NB4 (cell line): Measurements from ENCODE around the gene GAA.

Experiments used
- DNase-seq: peaks from one replicate; pipeline ENCODE4 v3.0.0; 2010; ENCODE audit warnings: low read depth
- H3K4me3 ChIP-seq: one replicate; pipeline ENCODE4 v1.5.1; 2011; ENCODE audit warnings: mild to moderate bottlenecking, low read depth, low read length, moderate library complexity
- CTCF ChIP-seq: IDR thresholded peaks from one replicate; pipeline ENCODE4 v1.5.1; 2012; ENCODE audit warnings: low read depth, low read length
- MAX ChIP-seq: IDR thresholded peaks from 2 replicates; pipeline ENCODE4 v1.6.1; 2011; ENCODE audit warnings: low read depth, low read length
- MYC ChIP-seq: IDR thresholded peaks from 2 replicates; pipeline ENCODE4 v1.6.1; 2011; ENCODE audit warnings: low read depth, low read length
- POLR2A ChIP-seq: IDR thresholded peaks from 2 replicates; pipeline ENCODE4 v1.6.1; 2011; ENCODE audit warnings: mild to moderate bottlenecking; ENCODE audit not compliant: insufficient read length; ENCODE audit errors: extremely low read depth

GAA gene

GRCh38 chr17:80068301-80069222, 32.8 kb upstream of the GAA start:
- no peak for TF ChIP-seq POLR2A
- H3K4me3 ChIP-seq, result no peak overlapping the region
- no peak for DNase-seq

- H3K4me3 ChIP-seq, result no peak overlapping the region
- DNase-seq, result no peak
- TF ChIP-seq POLR2A (no peak), CTCF (no peak), MYC (no peak), MAX (no peak)
Measured at GRCh38 chr17:80070375-80071115, 30.8 kb upstream of the GAA start.

GRCh38 chr17:80071116-80071841, 30.1 kb upstream of the GAA start:
- H3K4me3 ChIP-seq, result no peak overlapping the region
- TF ChIP-seq MYC (no peak), CTCF (no peak), MAX (no peak), POLR2A (no peak)
- DNase-seq, result no peak

- no peak overlapping the region for H3K4me3 ChIP-seq
- no peak for DNase-seq
- TF ChIP-seq POLR2A (no peak), MAX (no peak), MYC (no peak)
Measured at GRCh38 chr17:80072410-80072809, 29.0 kb upstream of the GAA start.

- no peak for DNase-seq
- no peak for TF ChIP-seq MAX
- no peak for TF ChIP-seq POLR2A
- no peak for TF ChIP-seq MYC
- no peak for TF ChIP-seq CTCF
- H3K4me3 ChIP-seq, result no peak overlapping the region
Measured at GRCh38 chr17:80080081-80080480, 21.3 kb upstream of the GAA start.

- no peak for TF ChIP-seq MAX
- no peak for TF ChIP-seq MYC
- no peak for TF ChIP-seq CTCF
- DNase-seq, result no peak
- H3K4me3 ChIP-seq, result no peak overlapping the region
Measured at GRCh38 chr17:80081596-80081995, 19.8 kb upstream of the GAA start.
